ENCODE measurements around the gene DCTN4.

Gene DCTN4

GRCh38 chr5:150660108-150660831 lies 98.5 kb downstream of the DCTN4 start:
- Histone ChIP-seq H4K20me1 (ENCODE audit: insufficient read depth, low read length) (no peaks in the 10 kb centered on the region), H2AFZ (ENCODE audit: low read depth, low read length) (no peak overlapping the region), H3K36me3 (ENCODE audit: insufficient read depth, low read length) (no peaks in the 10 kb centered on the region), H3K27me3 (ENCODE audit: insufficient read depth, low read length, poor library complexity) (peaks cover 17% of the 10 kb centered on the region), H3K27ac (ENCODE audit: low read length) (no peak overlapping the region), H3K4me1 (ENCODE audit: insufficient read depth, low read length) (peaks cover 22% of the 10 kb centered on the region), H3K79me2 (ENCODE audit: insufficient read depth, low read length) (no peaks in the 10 kb centered on the region), H3K4me2 (ENCODE audit: insufficient read depth, low read length) (no peak overlapping the region), H3K9me3 (ENCODE audit: insufficient read depth, low read length, severe bottlenecking) (no peaks in the 10 kb centered on the region), H3K9ac (ENCODE audit: low read depth, low read length) (no peak overlapping the region), H3K4me3 (ENCODE audit: low read depth in 1 of 2, low read length in 2 of 2) (no peak overlapping the region)
- no peak for ATAC-seq (ENCODE audit: insufficient read depth, low read depth)
- TF ChIP-seq EZH2 (IDR thresholded peaks at IDR 0.05; ENCODE audit: borderline replicate concordance, low read depth, low read length, severe bottlenecking) (no peak), CTCF (IDR thresholded peaks at IDR 0.05; ENCODE audit: borderline replicate concordance, extremely low read depth, low read length, poor library complexity, severe bottlenecking) (no peak)
- DNase-seq = no peak

- no peaks in the 10 kb centered on the region for H3K9me3 ChIP-seq (ENCODE audit: insufficient read depth, low read length, severe bottlenecking)
- no peak overlapping the region for H3K27ac ChIP-seq (ENCODE audit: low read length)
- no peaks in the 10 kb centered on the region for H3K36me3 ChIP-seq (ENCODE audit: insufficient read depth, low read length)
- H3K9ac ChIP-seq (ENCODE audit: low read depth, low read length) = no peak overlapping the region
- no peak overlapping the region for H2AFZ ChIP-seq (ENCODE audit: low read depth, low read length)
- H3K79me2 ChIP-seq (ENCODE audit: insufficient read depth, low read length) = no peaks in the 10 kb centered on the region
- ATAC-seq (ENCODE audit: insufficient read depth, low read depth) (no peak), DNase-seq (no peak)
- no peaks in the 10 kb centered on the region for H4K20me1 ChIP-seq (ENCODE audit: insufficient read depth, low read length)
- peaks cover 17% of the 10 kb centered on the region for H3K27me3 ChIP-seq (ENCODE audit: insufficient read depth, low read length, poor library complexity)
- no peak for TF ChIP-seq CTCF (IDR thresholded peaks at IDR 0.05; ENCODE audit: borderline replicate concordance, extremely low read depth, low read length, poor library complexity, severe bottlenecking)
- peaks cover 24% of the 10 kb centered on the region for H3K4me1 ChIP-seq (ENCODE audit: insufficient read depth, low read length)
- H3K4me3 ChIP-seq (ENCODE audit: low read depth in 1 of 2, low read length in 2 of 2) = no peak overlapping the region
- H3K4me2 ChIP-seq (ENCODE audit: insufficient read depth, low read length) = no peak overlapping the region
Observed at GRCh38 chr5:150659360-150660107, 99.3 kb downstream of the DCTN4 start.

- Histone ChIP-seq H3K4me3 (ENCODE audit: low read depth in 1 of 2, low read length in 2 of 2) (no peak overlapping the region), H3K9ac (ENCODE audit: low read depth, low read length) (no peak overlapping the region), H3K4me1 (ENCODE audit: insufficient read depth, low read length) (peaks cover 24% of the 10 kb centered on the region), H4K20me1 (ENCODE audit: insufficient read depth, low read length) (no peaks in the 10 kb centered on the region), H3K27me3 (ENCODE audit: insufficient read depth, low read length, poor library complexity) (peaks cover 17% of the 10 kb centered on the region), H3K36me3 (ENCODE audit: insufficient read depth, low read length) (no peaks in the 10 kb centered on the region), H2AFZ (ENCODE audit: low read depth, low read length) (no peak overlapping the region), H3K9me3 (ENCODE audit: insufficient read depth, low read length, severe bottlenecking) (no peaks in the 10 kb centered on the region), H3K27ac (ENCODE audit: low read length) (no peak overlapping the region), H3K79me2 (ENCODE audit: insufficient read depth, low read length) (no peaks in the 10 kb centered on the region), H3K4me2 (ENCODE audit: insufficient read depth, low read length) (no peak overlapping the region)
- ATAC-seq (ENCODE audit: insufficient read depth, low read depth) (no peak), DNase-seq (no peak)
- TF ChIP-seq CTCF (IDR thresholded peaks at IDR 0.05; ENCODE audit: borderline replicate concordance, extremely low read depth, low read length, poor library complexity, severe bottlenecking) (no peak), EZH2 (IDR thresholded peaks at IDR 0.05; ENCODE audit: borderline replicate concordance, low read depth, low read length, severe bottlenecking) (no peak)
Observed at GRCh38 chr5:150658699-150659265, 100.0 kb downstream of the DCTN4 start.

Data from DND-41 (cell line).